ENCODE measurements around the gene GALNT1. TPM values are rescaled to one million over a fixed set of nuclear protein-coding genes. Genes with fewer than 3 reads are reported as not detected.

The GALNT1 gene
- total and polyA plus RNA-seq, 8 donors = 11.2 to 83.9 (median 13.8) TPM

DNA sequence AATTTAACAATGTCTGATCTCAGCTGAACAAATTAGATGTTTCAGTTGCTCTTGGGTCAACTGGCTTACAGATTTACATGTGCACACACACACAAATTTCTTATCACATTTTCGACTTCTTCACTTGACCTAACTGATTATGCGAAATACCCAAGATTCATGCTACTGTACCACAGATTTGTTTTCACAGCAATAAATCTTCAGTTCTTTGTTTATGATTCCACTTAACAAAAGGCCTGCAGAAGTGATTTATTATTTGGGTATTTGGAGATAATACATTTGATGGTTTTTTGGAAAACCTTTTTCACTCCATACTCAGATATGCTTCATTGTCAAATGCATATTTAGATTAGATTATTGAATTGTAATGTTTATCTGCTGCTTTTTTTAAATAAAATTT is 129.0 kb downstream of the GALNT1 start:
- TF ChIP-seq POLR2AphosphoS5 (IDR thresholded peaks at IDR 0.05) (no peak), EP300 (IDR thresholded peaks at IDR 0.05) (no peak), CTCF (IDR thresholded peaks at IDR 0.05) (no peak), POLR2A (IDR thresholded peaks at IDR 0.05) (no peak)
- no peaks in the 10 kb centered on the region for H3K4me1 ChIP-seq
- intact Hi-C loops (cut with DNase I; ENCODE audit: low total_unique reads) = no loop called here

DNA sequence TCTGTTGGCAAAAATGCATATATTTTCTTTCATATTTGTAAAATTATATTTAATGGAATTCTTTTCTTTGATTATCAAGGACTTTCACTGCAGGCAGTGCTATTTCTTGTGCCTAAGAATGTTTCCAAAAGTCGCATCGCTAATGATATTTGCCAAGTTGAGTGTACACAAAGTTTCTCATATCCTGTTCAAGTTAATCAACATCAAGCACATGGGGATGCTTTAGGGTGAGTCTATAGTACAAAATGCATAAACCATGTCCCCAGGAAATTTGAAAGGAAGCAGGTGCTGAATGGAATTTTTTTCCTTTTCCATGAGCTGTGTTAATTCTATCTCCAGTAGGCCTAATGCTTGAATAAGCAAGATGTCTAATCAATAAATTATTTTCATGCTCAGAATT is 129.7 kb downstream of the GALNT1 start:
- Histone ChIP-seq H3K27me3 (no peaks in the 10 kb centered on the region), H3K4me1 (no peaks in the 10 kb centered on the region), H3K36me3 (peaks cover 7 to 37% (median 23%) of the 10 kb centered on the region in 4 donors), H3K27ac (no peak overlapping the region), H3K4me3 (no peak overlapping the region), H3K9me3 (no peaks in the 10 kb centered on the region)
- DNase-seq = no peak
- WGBS, 5 donors = 73 to 88% (median 83%) methylated on average over 2 of the region's 2 CpGs
- intact Hi-C loops (cut with DNase I; ENCODE audit: low total_unique reads) = no loop called here
- TF ChIP-seq POLR2A (IDR thresholded peaks at IDR 0.05) (no peak), CTCF (IDR thresholded peaks at IDR 0.05) (no peak), POLR2AphosphoS5 (IDR thresholded peaks at IDR 0.05) (no peak), EP300 (IDR thresholded peaks at IDR 0.05) (no peak)

More for the DNA sequence above, 129.0 kb downstream of the GALNT1 start:
- DNase-seq = no peak
- Histone ChIP-seq H3K27ac (no peak overlapping the region), H3K27me3 (no peaks in the 10 kb centered on the region), H3K4me3 (no peak overlapping the region), H3K36me3 (peaks cover 7 to 42% (median 27%) of the 10 kb centered on the region in 4 donors), H3K9me3 (no peaks in the 10 kb centered on the region)
- 78 to 91% (median 84%) methylated on average over 2 of the region's 2 CpGs for WGBS, 5 donors

DNA sequence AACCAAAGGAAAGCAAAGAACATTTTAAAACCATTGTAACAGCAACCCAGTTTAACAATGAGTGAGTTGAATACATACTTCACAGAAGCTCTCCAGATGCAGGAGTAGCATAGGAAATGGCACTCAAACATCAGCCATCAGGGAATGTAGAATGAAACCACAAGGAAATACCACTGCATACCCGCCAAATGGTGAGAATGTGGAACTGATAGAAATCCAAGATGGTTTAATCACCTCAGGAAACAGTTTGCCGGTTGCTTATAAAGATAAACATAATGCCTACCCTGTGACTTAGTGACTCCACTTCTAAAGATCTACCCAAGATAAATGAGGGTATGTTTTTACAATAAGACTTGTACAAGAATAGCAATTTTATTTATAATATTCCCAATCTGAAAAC is 132.0 kb downstream of the GALNT1 start:
- DNase-seq = no peak
- intact Hi-C loops (cut with DNase I; ENCODE audit: low total_unique reads) = no loop called here
- H3K36me3 ChIP-seq = peaks cover 7 to 32% (median 18%) of the 10 kb centered on the region in 4 donors
- H3K9me3 ChIP-seq = peaks cover 0 to 8% (median under 1%) of the 10 kb centered on the region in 4 donors
- 81 to 93% (median 90%) methylated on average over 2 of the region's 2 CpGs for WGBS, 5 donors
- H3K27ac ChIP-seq = no peak overlapping the region
- no peak overlapping the region for H3K4me3 ChIP-seq
- TF ChIP-seq CTCF (IDR thresholded peaks at IDR 0.05) (no peak), EP300 (IDR thresholded peaks at IDR 0.05) (no peak), POLR2A (IDR thresholded peaks at IDR 0.05) (no peak), POLR2AphosphoS5 (IDR thresholded peaks at IDR 0.05) (no peak)
- no peaks in the 10 kb centered on the region for H3K4me1 ChIP-seq
- H3K27me3 ChIP-seq = no peaks in the 10 kb centered on the region

GRCh38 chr18:35714539-35714938 is 133.0 kb downstream of the GALNT1 start:
- DNase-seq = no peak
- H3K4me3 ChIP-seq = no peak overlapping the region
- no peaks in the 10 kb centered on the region for H3K27me3 ChIP-seq
- TF ChIP-seq POLR2A (IDR thresholded peaks at IDR 0.05) (no peak), CTCF (IDR thresholded peaks at IDR 0.05) (no peak), POLR2AphosphoS5 (IDR thresholded peaks at IDR 0.05) (no peak), EP300 (IDR thresholded peaks at IDR 0.05) (no peak)
- H3K27ac ChIP-seq = no peak overlapping the region
- no peaks in the 10 kb centered on the region for H3K4me1 ChIP-seq
- H3K36me3 ChIP-seq = peaks cover 5 to 22% (median 12%) of the 10 kb centered on the region in 4 donors
- intact Hi-C loops (cut with DNase I; ENCODE audit: low total_unique reads) = no loop called here
- peaks cover 0 to 18% (median 9%) of the 10 kb centered on the region in 4 donors for H3K9me3 ChIP-seq
- WGBS, 5 donors = 94 to 100% (median 98%) methylated on average over 2 of the region's 2 CpGs

All from stomach (tissue), 9 donors.